NCI-H345 treated with DMSO at 0.1 percent for 48 hours (cell line): ENCODE results near the gene SCN3A.

ENCODE experiments used
- DNase-seq: peaks from one replicate; lab custom pipeline; 2025; ENCODE audit not compliant: unreplicated experiment; lab: John Stamatoyannopoulos, UW

SCN3A gene

GRCh38 chr2:165057931-165058330, 145.9 kb downstream of the SCN3A start:
- DNase-seq = no peak

GRCh38 chr2:165057308-165057707, 146.5 kb downstream of the SCN3A start:
- no peak for DNase-seq

GRCh38 chr2:165056564-165056963, 147.3 kb downstream of the SCN3A start:
- DNase-seq = no peak

- no peak for DNase-seq
Measured at GRCh38 chr2:165055082-165055851, 148.6 kb downstream of the SCN3A start.

- no peak for DNase-seq
Measured at GRCh38 chr2:165054652-165055051, 149.2 kb downstream of the SCN3A start.

GRCh38 chr2:165044505-165045303, 159.1 kb downstream of the SCN3A start:
- DNase-seq = no peak
